Sigmoid colon (tissue), 7 donors: ENCODE results near the gene SMAD6. TPM values are rescaled to one million over a fixed set of nuclear protein-coding genes. Genes with fewer than 3 reads are reported as not detected.
A peak's percentile ranks its signal among the peaks of the same experiment; 100 is the strongest.

Experiments used
- DNase-seq: peaks from one replicate; pipeline ENCODE4 v3.0.0-alpha.2; 2019
- H3K27ac ChIP-seq, 4 donors: fragments of 200-600 bp; sonication (generic); one replicate each; pipeline ENCODE4 v1.5.1; 2016 to 2019; ENCODE audit warnings: mild to moderate bottlenecking in 1 of 4
- H3K27me3 ChIP-seq, 3 donors: fragments of 200-600 bp; sonication (generic); one replicate each; pipeline ENCODE4 v1.5.1; 2019; ENCODE audit warnings: mild to moderate bottlenecking in 1 of 3
- H3K36me3 ChIP-seq, 4 donors: fragments of 200-600 bp; sonication (generic); one replicate each; pipeline ENCODE4 v1.5.1; 2016 to 2019
- H3K4me1 ChIP-seq, 4 donors: fragments of 200-600 bp; sonication (generic); one replicate each; pipeline ENCODE4 v1.5.1; 2017 to 2019
- H3K4me3 ChIP-seq, 4 donors: fragments of 200-600 bp; sonication (generic); one replicate each; pipeline ENCODE4 v1.5.1; 2017 to 2019; ENCODE audit warnings: mild to moderate bottlenecking in 2 of 4, moderate library complexity in 1 of 4
- H3K9me3 ChIP-seq, 4 donors: fragments of 200-600 bp in 3 of 4; sonication (generic) in 3 of 4; one replicate each; pipeline versions ENCODE4 v1.5.1 to v1.6.1; 2013 to 2019
- EP300 ChIP-seq, 4 donors: sonication (generic); formaldehyde crosslinking; IDR thresholded peaks; one replicate each; pipeline ENCODE4 v1.6.1; 2017; ENCODE audit warnings: antibody characterized with exemption in 4 of 4
- POLR2A ChIP-seq, 2 donors: fragments of 450-650 bp; IDR thresholded peaks; one replicate each; pipeline ENCODE4 v1.6.1; 2016; ENCODE audit warnings: antibody characterized with exemption in 2 of 2, mild to moderate bottlenecking in 2 of 2, moderate library complexity in 2 of 2
- POLR2AphosphoS5 ChIP-seq, 4 donors: sonication (generic); formaldehyde crosslinking; IDR thresholded peaks; one replicate each; pipeline ENCODE4 v1.6.1; 2017; ENCODE audit warnings: antibody characterized with exemption in 4 of 4
- WGBS, 2 donors: extraction: QIAGEN DNeasy Blood & Tissue Kit; methylation state at CpG; one replicate each; pipeline ENCODE4 v1.1.7; 2013; 5-methylcytosine and 5-hydroxymethylcytosine counted together
- intact Hi-C: fragments of 100-400 bp; cut with DNase I; formaldehyde crosslinking; loops from one replicate; pipeline ENCODE4 v1.15.1; 2023
- polyA plus RNA-seq, 3 donors: library from polyadenylated mRNA; stranded (reverse); fragments of 200-250 nt; gene quantifications; one replicate each; pipeline ENCODE4 v1.2.3, GENCODE V29; 2013
- total RNA-seq, 4 donors: library from RNA; depleted of rRNA; stranded (reverse); fragments of >200 nt; gene quantifications; one replicate each; pipeline ENCODE4 v1.1.0, GENCODE V29; 2016
- TF ChIP-seq, protein P1 (sequence below), 4 experiments: fragments of 450-650 bp in 3 of 4; fragments of 200-600 bp in 1 of 4; IDR thresholded peaks; one replicate each; pipeline ENCODE4 v1.5.1; 2016 to 2019; ENCODE audit warnings: antibody characterized with exemption in 4 of 4, mild to moderate bottlenecking in 3 of 4, moderate library complexity in 2 of 4
- donor health status: healthy with polysubstance abuse.
- donor health status: Bipolar disorder and iron deficiency.
- donor health status: healthy.

SMAD6 gene
- total and polyA plus RNA-seq, 7 donors: 1.8 to 9.2 (median 5.7) TPM

DNA sequence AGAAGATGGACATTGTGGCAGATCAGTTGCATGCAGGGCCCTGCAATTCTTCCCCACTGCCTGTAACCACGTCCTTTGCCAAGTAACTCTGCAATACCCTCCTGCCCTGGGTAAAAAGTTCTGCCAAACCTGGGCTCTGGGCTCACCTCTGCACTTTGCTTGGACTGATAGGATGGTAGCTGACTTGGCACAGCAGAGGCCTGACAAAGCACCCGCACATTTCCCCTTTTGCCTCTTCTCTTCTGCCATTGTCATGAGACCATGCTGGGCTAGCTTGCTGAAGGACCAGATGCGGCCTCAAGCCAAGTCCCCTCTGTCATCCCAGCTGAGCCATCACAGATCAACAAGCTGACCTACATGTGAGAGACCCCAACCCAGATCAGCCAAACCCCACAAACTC lies 122.4 kb downstream of the SMAD6 start:
- no peaks in the 10 kb centered on the region for H3K9me3 ChIP-seq
- H3K36me3 ChIP-seq: no peaks in the 10 kb centered on the region
- H3K27me3 ChIP-seq: no peaks in the 10 kb centered on the region
- no peak overlapping the region for H3K27ac ChIP-seq
- no peak overlapping the region for H3K4me3 ChIP-seq
- 89 to 93% methylated on average over 3 of the region's 3 CpGs for WGBS, 2 donors
- no peak for DNase-seq
- no peaks in the 10 kb centered on the region for H3K4me1 ChIP-seq
- TF ChIP-seq POLR2A (IDR thresholded peaks at IDR 0.05) (no peak), POLR2AphosphoS5 (IDR thresholded peaks at IDR 0.05) (no peak), EP300 (IDR thresholded peaks at IDR 0.05) (no peak)
- TF ChIP-seq, protein P1, sequence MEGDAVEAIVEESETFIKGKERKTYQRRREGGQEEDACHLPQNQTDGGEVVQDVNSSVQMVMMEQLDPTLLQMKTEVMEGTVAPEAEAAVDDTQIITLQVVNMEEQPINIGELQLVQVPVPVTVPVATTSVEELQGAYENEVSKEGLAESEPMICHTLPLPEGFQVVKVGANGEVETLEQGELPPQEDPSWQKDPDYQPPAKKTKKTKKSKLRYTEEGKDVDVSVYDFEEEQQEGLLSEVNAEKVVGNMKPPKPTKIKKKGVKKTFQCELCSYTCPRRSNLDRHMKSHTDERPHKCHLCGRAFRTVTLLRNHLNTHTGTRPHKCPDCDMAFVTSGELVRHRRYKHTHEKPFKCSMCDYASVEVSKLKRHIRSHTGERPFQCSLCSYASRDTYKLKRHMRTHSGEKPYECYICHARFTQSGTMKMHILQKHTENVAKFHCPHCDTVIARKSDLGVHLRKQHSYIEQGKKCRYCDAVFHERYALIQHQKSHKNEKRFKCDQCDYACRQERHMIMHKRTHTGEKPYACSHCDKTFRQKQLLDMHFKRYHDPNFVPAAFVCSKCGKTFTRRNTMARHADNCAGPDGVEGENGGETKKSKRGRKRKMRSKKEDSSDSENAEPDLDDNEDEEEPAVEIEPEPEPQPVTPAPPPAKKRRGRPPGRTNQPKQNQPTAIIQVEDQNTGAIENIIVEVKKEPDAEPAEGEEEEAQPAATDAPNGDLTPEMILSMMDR (IDR thresholded peaks at IDR 0.05): no peak
- intact Hi-C loops: no loop called here

DNA sequence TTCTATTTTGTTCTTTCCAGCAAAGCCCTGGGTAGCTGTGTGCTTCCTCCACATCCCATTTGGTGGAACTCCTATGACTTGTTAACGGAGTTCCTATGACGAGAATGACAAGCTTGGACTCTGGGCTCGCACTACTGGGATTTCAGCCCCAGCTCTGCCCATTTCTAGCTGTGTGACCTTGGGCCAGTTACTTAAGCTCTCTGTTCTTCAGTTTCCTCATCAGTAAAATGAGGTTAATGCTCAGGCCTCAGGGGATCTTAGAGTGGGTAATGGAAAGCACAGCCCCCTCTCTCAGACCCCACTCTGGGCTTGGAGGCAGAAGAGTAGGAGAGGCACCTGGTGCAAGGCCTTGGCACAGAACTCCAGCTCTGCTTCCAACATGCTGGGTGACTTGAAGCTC lies 123.1 kb downstream of the SMAD6 start:
- Histone ChIP-seq H3K27ac (no peak overlapping the region), H3K36me3 (no peaks in the 10 kb centered on the region), H3K27me3 (no peaks in the 10 kb centered on the region), H3K9me3 (no peaks in the 10 kb centered on the region), H3K4me3 (no peak overlapping the region), H3K4me1 (no peaks in the 10 kb centered on the region)
- DNase-seq: no peak
- no peak for TF ChIP-seq POLR2A (IDR thresholded peaks at IDR 0.05)
- TF ChIP-seq EP300 (IDR thresholded peaks at IDR 0.05): no peak
- TF ChIP-seq POLR2AphosphoS5 (IDR thresholded peaks at IDR 0.05): no peak
- TF ChIP-seq, protein P1 (IDR thresholded peaks at IDR 0.05): no peak
- WGBS, 2 donors: 96% methylated on average over 3 of the region's 3 CpGs
- intact Hi-C loops: no loop called here

- no peaks in the 10 kb centered on the region for H3K27me3 ChIP-seq
- intact Hi-C loops: no loop called here
- H3K4me3 ChIP-seq: no peak overlapping the region
- no peaks in the 10 kb centered on the region for H3K36me3 ChIP-seq
- no peaks in the 10 kb centered on the region for H3K4me1 ChIP-seq
- DNase-seq: no peak
- no peak for TF ChIP-seq POLR2A (IDR thresholded peaks at IDR 0.05)
- TF ChIP-seq, protein P1 (IDR thresholded peaks at IDR 0.05): no peak
- TF ChIP-seq EP300 (IDR thresholded peaks at IDR 0.05): no peak
- TF ChIP-seq POLR2AphosphoS5 (IDR thresholded peaks at IDR 0.05): no peak
- H3K9me3 ChIP-seq: no peaks in the 10 kb centered on the region
- H3K27ac ChIP-seq: no peak overlapping the region
- WGBS, 2 donors: 92 to 93% methylated on average over 7 of the region's 7 CpGs
These were observed 123.7 kb downstream of the SMAD6 start for GRCh38 chr15:66825731-66826130.

DNA sequence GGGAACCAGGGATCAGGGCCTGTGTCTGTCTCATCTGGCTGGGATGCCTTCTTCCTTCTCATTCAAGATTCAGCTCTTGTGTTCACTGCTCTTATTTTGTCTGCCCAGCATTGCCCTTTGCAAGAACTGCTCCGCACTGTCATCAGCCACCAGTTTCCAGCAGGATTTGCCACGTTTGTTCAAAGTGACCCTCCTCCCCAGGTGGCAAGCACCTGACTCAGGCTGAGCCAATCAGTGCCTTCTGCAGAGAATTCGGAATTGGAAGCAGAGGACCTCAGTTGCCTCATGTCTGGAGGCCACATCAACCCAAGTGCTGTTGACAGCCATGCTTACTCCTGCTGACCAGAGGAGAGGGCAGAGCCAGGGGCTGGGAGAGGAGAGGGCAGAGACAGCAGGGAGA lies 124.5 kb downstream of the SMAD6 start:
- intact Hi-C loops: no loop called here
- H3K9me3 ChIP-seq: no peaks in the 10 kb centered on the region
- WGBS, 2 donors: 81 to 86% methylated on average over 3 of the region's 3 CpGs
- no peaks in the 10 kb centered on the region for H3K27me3 ChIP-seq
- H3K36me3 ChIP-seq: no peaks in the 10 kb centered on the region
- peak; percentile 33 for DNase-seq
- TF ChIP-seq EP300 (IDR thresholded peaks at IDR 0.05) (no peak), POLR2AphosphoS5 (IDR thresholded peaks at IDR 0.05) (no peak), POLR2A (IDR thresholded peaks at IDR 0.05) (no peak)
- TF ChIP-seq, protein P1 (IDR thresholded peaks at IDR 0.05): no peak
- H3K27ac ChIP-seq: no peak overlapping the region
- no peak overlapping the region for H3K4me3 ChIP-seq
- no peaks in the 10 kb centered on the region for H3K4me1 ChIP-seq

DNA sequence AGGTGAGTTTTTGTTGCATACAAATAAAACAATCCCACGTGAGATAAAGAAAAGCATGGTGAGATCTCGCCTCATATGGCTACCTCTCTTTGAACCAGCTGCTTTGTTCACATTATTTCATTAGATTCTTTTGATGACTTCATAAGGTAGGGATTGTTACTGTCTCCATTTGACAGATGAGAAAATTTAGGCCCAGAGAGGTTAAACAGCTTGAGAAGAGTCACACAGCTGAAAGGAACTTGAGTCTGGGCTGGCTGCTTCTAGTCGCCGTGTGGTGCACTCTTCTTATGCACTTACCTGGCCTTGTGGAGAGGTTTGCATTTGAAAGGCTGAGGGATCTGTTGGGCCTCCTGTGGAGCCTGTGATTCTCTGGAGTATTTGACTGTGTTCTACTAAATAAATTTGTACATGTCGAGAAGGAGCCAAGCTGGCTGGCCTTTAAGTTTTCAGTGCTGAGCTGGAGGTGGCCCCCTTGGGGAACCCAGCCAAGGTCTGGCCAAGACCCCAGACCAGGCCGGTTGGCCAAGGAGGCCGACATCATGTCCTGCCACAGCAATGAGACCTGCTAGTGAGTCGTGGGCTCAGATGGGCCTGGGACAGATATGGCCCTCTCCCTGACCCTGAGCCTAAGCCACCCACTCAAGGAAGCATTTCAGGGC lies 125.1 kb downstream of the SMAD6 start:
- no peak overlapping the region for H3K27ac ChIP-seq
- TF ChIP-seq POLR2A (IDR thresholded peaks at IDR 0.05) (no peak), POLR2AphosphoS5 (IDR thresholded peaks at IDR 0.05) (no peak), EP300 (IDR thresholded peaks at IDR 0.05) (no peak)
- TF ChIP-seq, protein P1 (IDR thresholded peaks at IDR 0.05): no peak
- DNase-seq: no peak
- no peak overlapping the region for H3K4me3 ChIP-seq
- H3K27me3 ChIP-seq: no peaks in the 10 kb centered on the region
- no peaks in the 10 kb centered on the region for H3K4me1 ChIP-seq
- 87 to 92% methylated on average over 8 of the region's 8 CpGs for whole genome bisulfite sequencing, 2 donors
- intact Hi-C loops: no loop called here
- H3K9me3 ChIP-seq: no peaks in the 10 kb centered on the region
- no peaks in the 10 kb centered on the region for H3K36me3 ChIP-seq
